NCI-H2196 treated with DMSO at 0.1 percent for 48 hours (cell line): ENCODE measurements around the gene TNS1.

Source experiments
- DNase-seq: peaks from one replicate; lab custom pipeline; 2025; ENCODE audit not compliant: unreplicated experiment; lab: John Stamatoyannopoulos, UW

Gene TNS1

GRCh38 chr2:217853301-217853881 is 149.4 kb downstream of the TNS1 start:
- no peak for DNase-seq

- no peak for DNase-seq
These were observed 150.1 kb downstream of the TNS1 start for GRCh38 chr2:217852555-217853211.

GRCh38 chr2:217851191-217852020 is 151.4 kb downstream of the TNS1 start:
- DNase-seq = no peak

DNA sequence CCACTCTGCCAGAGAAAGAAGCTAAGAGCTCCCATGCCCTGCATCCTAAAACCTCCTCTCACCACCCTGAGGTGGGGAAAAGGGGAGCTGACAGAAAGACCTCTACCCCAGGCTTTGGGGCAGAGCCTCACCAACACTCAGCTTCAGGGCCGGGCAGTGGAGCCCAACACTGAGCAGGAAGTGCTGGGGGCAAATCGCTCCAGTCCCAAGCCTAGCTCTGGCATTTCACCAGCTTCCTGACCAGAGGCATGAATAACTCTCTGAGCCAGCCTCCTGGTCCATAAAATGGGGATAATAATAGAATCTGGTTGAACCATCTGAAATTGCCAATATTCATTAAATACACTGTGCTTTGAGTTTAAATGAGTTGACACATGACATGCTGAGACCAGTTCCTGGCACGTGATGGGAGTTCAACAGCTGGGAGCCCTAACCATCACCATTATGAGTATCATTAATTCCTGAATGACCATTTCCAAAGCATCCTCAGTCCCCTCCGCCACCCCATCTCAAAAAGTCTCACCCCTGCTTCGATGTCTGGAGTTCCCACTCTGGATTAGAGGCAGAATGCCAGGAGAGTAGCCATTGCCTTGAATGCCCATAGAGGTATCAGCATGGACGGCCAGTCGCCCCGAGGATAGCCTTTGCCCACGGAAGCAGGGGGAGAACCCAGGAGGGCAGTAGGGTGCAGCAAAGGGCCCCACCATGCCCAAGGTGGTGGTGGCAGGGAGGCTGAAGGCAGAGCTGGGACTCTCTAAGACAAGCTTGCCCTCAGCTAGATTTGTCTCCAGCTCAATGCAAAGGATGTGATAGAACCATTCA is 153.4 kb downstream of the TNS1 start:
- DNase-seq = no peak

GRCh38 chr2:217848351-217848957 is 154.3 kb downstream of the TNS1 start:
- DNase-seq = no peak

DNA sequence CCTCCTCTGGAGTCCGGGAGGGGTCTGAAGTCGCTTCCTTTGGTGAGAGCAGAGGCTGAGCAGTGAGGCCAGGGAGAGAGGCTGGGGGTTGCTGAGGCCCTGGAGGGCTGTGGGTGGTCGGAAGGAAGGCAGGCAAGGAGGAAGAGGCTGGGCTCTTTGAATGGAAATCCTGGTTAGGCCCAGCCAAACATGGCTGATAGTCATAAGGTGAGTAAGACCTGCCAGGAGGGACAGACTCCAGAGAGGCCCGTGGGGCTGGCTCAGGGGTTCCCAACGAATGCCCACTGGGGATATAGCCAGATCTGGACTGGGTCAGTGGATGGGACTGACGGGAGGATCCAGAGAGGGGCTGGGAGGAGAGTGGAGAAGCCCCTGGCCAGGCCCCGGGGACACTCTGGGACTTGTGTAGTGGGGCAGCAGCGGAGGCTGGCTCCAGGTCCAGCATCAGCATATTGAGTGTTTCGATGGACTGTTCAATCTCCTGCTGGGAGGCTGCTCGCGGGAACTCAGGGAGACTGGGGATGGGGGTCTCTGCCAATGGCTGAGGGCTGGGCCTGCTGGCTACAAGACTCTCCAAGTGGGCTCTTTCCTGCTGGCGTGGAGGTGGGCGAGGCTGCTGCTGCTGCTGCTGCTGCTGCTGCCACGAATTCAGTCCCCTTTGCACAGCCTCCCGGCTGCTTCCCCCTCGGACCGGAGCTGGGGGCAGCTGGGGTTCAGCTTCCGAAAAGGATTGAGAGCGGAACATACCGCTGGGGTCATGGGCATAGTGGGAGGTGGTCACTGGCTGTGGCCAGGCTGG is 155.0 kb downstream of the TNS1 start:
- no peak for DNase-seq

DNA sequence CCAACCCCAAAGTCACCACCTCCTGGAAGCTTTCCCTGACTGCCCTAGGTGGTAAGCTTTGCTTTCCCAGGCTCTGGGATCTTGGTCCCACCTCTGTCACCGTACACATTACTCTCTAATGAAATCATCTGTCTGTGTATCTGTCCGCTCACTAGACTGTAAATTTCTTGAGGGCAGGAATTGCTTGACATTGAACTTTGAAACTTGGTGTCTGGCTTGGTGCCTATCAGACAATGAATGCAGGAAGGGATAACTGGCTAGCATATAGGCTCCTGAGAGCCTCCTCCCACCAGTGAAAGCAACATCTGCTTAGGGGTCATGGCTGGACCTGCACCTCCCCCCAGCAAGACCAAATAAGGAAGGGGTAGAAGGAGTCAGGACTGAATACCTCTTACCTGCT is 155.7 kb downstream of the TNS1 start:
- DNase-seq = no peak

DNA sequence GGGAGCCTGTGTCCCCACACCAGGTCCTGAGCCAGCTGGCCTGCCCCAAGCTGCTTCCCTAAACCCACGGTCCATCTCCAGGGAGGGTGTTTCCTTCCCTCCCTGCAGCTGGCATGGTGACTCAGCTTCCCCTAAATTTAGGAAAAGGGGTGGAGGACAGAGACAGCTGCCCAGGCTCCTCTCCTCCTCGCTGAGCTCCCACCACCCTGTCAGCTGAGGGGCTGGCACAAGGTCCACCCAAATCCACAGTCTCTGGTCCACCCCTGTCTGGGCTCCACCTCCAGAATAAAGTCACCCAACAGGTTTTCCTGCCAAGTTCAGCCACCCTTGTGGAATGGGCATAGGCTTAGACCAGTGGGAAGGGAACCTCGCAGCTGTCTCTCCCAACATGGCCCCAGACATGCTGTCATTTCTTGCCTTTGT is 156.5 kb downstream of the TNS1 start:
- DNase-seq = no peak

GRCh38 chr2:217845301-217845700 is 157.5 kb downstream of the TNS1 start:
- no peak for DNase-seq

- DNase-seq = no peak
These were observed 158.1 kb downstream of the TNS1 start for GRCh38 chr2:217844696-217845095.

- no peak for DNase-seq
These were observed 159.5 kb downstream of the TNS1 start for GRCh38 chr2:217843324-217843723.

DNA sequence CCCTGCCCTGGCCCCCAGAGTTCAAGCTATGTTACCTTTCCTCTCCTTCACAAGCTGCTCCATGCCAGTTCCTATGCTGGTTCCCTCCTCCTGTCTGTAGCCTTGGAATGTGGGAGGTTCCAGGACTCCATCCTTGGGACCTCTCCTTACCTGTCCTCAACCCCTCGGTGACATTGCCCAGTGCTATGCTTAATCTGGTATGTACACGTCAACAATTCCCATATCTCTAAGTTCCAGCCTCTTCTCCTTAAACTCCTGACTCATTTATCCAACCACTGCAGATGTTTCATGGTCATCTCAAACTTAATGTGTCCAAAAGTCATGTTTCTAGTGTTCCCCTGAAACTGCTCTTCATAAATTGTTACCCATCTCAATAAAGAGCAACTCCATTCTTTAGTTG is 160.8 kb downstream of the TNS1 start:
- DNase-seq = no peak

- no peak for DNase-seq
These were observed 162.3 kb downstream of the TNS1 start for GRCh38 chr2:217840522-217840921.

DNA sequence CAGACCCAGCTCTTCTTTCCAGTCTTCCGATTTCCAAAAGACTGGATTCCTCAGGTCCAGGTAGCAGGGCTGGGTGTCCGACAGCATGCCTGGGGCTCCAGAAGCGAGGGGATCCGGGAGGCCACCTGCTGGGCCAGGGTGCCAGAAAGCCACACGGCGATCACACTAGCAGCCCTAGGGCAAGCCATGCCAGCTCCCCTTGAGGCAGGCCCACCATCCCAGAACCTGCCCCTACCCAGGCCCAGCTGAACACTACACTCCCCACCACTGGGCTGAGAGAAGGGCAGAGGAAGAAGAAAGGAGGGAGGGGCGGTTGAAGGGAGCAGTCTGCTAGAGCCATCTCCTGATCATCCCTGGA is 163.1 kb downstream of the TNS1 start:
- DNase-seq = no peak

GRCh38 chr2:217839073-217839749 is 163.6 kb downstream of the TNS1 start:
- no peak for DNase-seq

GRCh38 chr2:217838409-217838831 is 164.4 kb downstream of the TNS1 start:
- DNase-seq = no peak

DNA sequence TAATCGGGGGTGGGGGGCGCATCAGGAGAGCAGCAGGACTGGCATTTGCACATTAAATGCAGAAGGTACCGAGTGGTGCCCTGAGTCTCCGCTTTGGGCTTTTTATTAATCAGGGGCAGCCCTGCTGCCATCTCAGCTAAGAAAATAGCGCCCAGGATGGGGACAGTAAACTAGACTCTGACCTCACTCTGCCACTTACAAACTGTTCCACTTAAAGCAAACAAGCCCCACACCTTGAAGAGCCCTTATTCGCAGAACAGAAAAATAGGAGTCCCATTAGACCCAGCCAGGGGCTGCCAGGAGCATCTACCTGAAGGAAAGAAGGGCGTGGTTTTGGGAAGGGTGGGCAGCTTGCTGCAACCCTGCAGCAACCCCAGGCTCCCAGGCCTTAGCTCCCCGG is 165.3 kb downstream of the TNS1 start:
- DNase-seq = no peak

DNA sequence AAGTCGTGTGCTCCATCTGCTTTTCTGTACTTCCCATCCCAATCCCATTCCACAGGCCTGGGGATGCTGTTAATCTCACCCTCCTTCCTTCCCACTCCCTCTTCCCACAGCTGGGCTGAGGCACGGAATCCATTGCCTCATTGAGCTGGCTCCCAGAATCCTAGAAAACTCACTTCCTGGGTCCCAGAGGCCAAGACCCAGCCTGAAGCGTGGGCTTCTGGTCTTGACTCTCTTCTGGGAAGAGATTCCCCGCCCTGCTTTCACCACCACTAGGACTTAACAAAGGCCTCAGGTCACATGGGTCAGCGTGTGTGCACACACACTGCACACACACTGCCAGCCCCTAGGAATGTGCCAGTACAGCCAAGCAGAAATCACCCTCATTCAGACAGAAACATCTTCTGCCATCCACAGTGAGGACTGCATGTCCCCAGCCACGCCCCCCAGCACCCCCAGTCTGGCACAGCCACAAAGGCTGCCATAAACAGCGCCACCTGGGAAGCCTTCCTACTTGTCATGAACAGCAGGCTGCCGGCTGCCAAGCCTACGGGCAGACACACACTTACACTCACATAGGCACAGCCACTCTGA is 165.8 kb downstream of the TNS1 start:
- DNase-seq = no peak
